Ishikawa (cell line): ENCODE measurements around the gene NOP53.

Source experiments
- CEBPB ChIP-seq: IDR thresholded peaks from 2 replicates; pipeline ENCODE4 v1.6.1; 2012
- EGR1 ChIP-seq: IDR thresholded peaks from 2 replicates; pipeline ENCODE4 v1.6.1; 2012
- EP300 ChIP-seq: IDR thresholded peaks from 2 replicates; pipeline ENCODE4 v1.6.1; 2012; ENCODE audit warnings: borderline replicate concordance
- MAX ChIP-seq: IDR thresholded peaks from 2 replicates; pipeline ENCODE4 v1.6.1; 2012
- RAD21 ChIP-seq: IDR thresholded peaks from 2 replicates; pipeline ENCODE4 v1.6.1; 2012; ENCODE audit warnings: low read depth
- REST ChIP-seq: IDR thresholded peaks from 2 replicates; pipeline ENCODE4 v1.6.1; 2012; ENCODE audit warnings: low read depth, mild to moderate bottlenecking
- TAF1 ChIP-seq: IDR thresholded peaks from 2 replicates; pipeline ENCODE4 v1.6.1; 2012; ENCODE audit warnings: low read depth, mild to moderate bottlenecking
- TEAD4 ChIP-seq: IDR thresholded peaks from 2 replicates; pipeline ENCODE4 v1.6.1; 2012
- YY1 ChIP-seq: IDR thresholded peaks from 2 replicates; pipeline ENCODE4 v1.6.1; 2012; ENCODE audit warnings: low read depth
- ZBTB7A ChIP-seq: IDR thresholded peaks from 2 replicates; pipeline ENCODE4 v1.6.1; 2012; ENCODE audit warnings: low read depth

GRCh38 chr19:47701717-47702552, 43.4 kb upstream of the NOP53 start:
- TF ChIP-seq TAF1, result no peak
- TF ChIP-seq CEBPB, result no peak
- TF ChIP-seq YY1, result no peak
- TF ChIP-seq ZBTB7A, result no peak
- no peak for TF ChIP-seq REST
- TF ChIP-seq EP300, result no peak
- TF ChIP-seq TEAD4, result no peak
- no peak for TF ChIP-seq MAX
- TF ChIP-seq RAD21, result no peak
- no peak for TF ChIP-seq EGR1
